ENCODE results near the gene SNX8. TPM values are rescaled to one million over a fixed set of nuclear protein-coding genes. Genes with fewer than 3 reads are reported as not detected.
A peak's percentile ranks its signal among the peaks of the same experiment; 100 is the strongest.
"Not testable (repeated sequence)": the region's sequence is repeated elsewhere in the genome, so short reads cannot be mapped to it uniquely, and the experiment has no call there.

The SNX8 gene
- total RNA-seq, 2 experiments from 2014 or later: 37.1 to 42.4 TPM

- H3K27ac Mint-ChIP-seq: peak within 1 kb of the TSS; percentile 99
- H3K4me1 Mint-ChIP-seq: peaks cover 37% of the 10 kb centered on the region
- peak; percentile 90 for ATAC-seq
These were observed 40.1 kb upstream of the SNX8 start, which contains the start of gene EIF3B for GRCh38 chr7:2354186-2354938. EIF3B (plus strand) TSS chr7:2354827; CDS start chr7:2354922, 95 bp downstream.

GRCh38 chr7:2353936-2354185 lies 39.6 kb upstream of the SNX8 start:
- intact Hi-C loops (cut with DNase I, micrococcal nuclease): loop anchor here (1.0 to 5.0 kb wide), 17 partner anchors 39 to 1194 kb away; partner anchors contain the start of genes BRAT1 (in 2 of the 2), CHST12 (in 2 of the 2), SNX8 (in 2 of the 2) and INTS1 (in 1 of the 2)
- no peaks in the 10 kb centered on the region for H3K9me3 Mint-ChIP-seq (ENCODE audit: low read depth)
- peak; percentile 71 for ATAC-seq
- H3K4me1 Mint-ChIP-seq: peaks cover 32% of the 10 kb centered on the region
- POLR2A ChIA-PET: interaction anchor here (0.6 to 1.5 kb wide), 7 partner anchors 11 to 535 kb away, joined by 3 read pairs; partner anchors contain the start of genes MRM2 and NUDT1
- peaks cover 27% of the 10 kb centered on the region for H3K36me3 Mint-ChIP-seq (ENCODE audit: low read depth)
- peak overlapping the region; percentile 99 for H3K27ac Mint-ChIP-seq
- peak overlapping the region; percentile 86 for H3K4me3 Mint-ChIP-seq
- no peaks in the 10 kb centered on the region for H3K27me3 Mint-ChIP-seq
- CTCF ChIA-PET: interaction anchor here (0.6 to 1.5 kb wide), 6 partner anchors 11 to 782 kb away, joined by 3 to 7 read pairs (median 3); no protein-coding TSS in a partner anchor
- DNase-seq: peak; percentile 95

More at GRCh38 chr7:2354186-2354938, 40.1 kb upstream of the SNX8 start, which contains the start of gene EIF3B:
- Mint-ChIP-seq H3K4me3 (peak within 1 kb of the TSS; percentile 86), H3K36me3 (ENCODE audit: low read depth) (peaks cover 31% of the 10 kb centered on the region), H3K27me3 (no peaks in the 10 kb centered on the region), H3K9me3 (ENCODE audit: low read depth) (no peaks in the 10 kb centered on the region)
- ChIA-PET CTCF (interaction anchor here (0.6 to 1.5 kb wide), 6 partner anchors 10 to 782 kb away, joined by 3 to 7 read pairs (median 3); no protein-coding TSS in a partner anchor), POLR2A (interaction anchor here (0.6 to 1.5 kb wide), 7 partner anchors 11 to 536 kb away, joined by 3 read pairs; partner anchors contain the start of genes MRM2 and NUDT1)
- DNase-seq: peak; percentile 94
- intact Hi-C loops (cut with DNase I, micrococcal nuclease): loop anchor here (1.0 to 5.0 kb wide), 17 partner anchors 40 to 1194 kb away; partner anchors contain the start of genes BRAT1 (in 2 of the 2), CHST12 (in 2 of the 2), SNX8 (in 2 of the 2) and INTS1 (in 1 of the 2)

GRCh38 chr7:2353113-2353935 lies 39.1 kb upstream of the SNX8 start:
- peak overlapping the region; percentile 86 for H3K4me3 Mint-ChIP-seq
- intact Hi-C loops (cut with DNase I, micrococcal nuclease): loop anchor here (5.0 kb wide), 5 partner anchors 106 to 686 kb away; partner anchors contain the start of genes BRAT1 (in 1 of the 2) and IQCE (in 1 of the 2)
- CTCF ChIA-PET: interaction anchor here (0.6 to 1.5 kb wide), 6 partner anchors 11 to 797 kb away, joined by 3 to 7 read pairs (median 3); no protein-coding TSS in a partner anchor
- H3K9me3 Mint-ChIP-seq (ENCODE audit: low read depth): no peaks in the 10 kb centered on the region
- H3K27ac Mint-ChIP-seq: peak overlapping the region; percentile 99
- H3K27me3 Mint-ChIP-seq: no peaks in the 10 kb centered on the region
- peaks cover 26% of the 10 kb centered on the region for H3K36me3 Mint-ChIP-seq (ENCODE audit: low read depth)
- DNase-seq (no peak), ATAC-seq (peak; percentile 1)
- H3K4me1 Mint-ChIP-seq: peaks cover 29% of the 10 kb centered on the region
- POLR2A ChIA-PET: interaction anchor here (0.6 to 1.5 kb wide), 5 partner anchors 12 to 284 kb away, joined by 3 read pairs; partner anchors contain the start of genes MRM2 and NUDT1

- ChIA-PET CTCF (no interaction called here), POLR2A (no interaction called here)
- intact Hi-C loops (cut with DNase I, micrococcal nuclease): loop anchor here (5.0 kb wide), 5 partner anchors 104 to 684 kb away; partner anchors contain the start of genes BRAT1 (in 1 of the 2) and IQCE (in 1 of the 2)
- Mint-ChIP-seq H3K9me3 (ENCODE audit: low read depth) (no peaks in the 10 kb centered on the region), H3K27me3 (no peaks in the 10 kb centered on the region), H3K4me3 (no peak overlapping the region), H3K4me1 (peaks cover 13% of the 10 kb centered on the region), H3K27ac (no peak overlapping the region), H3K36me3 (ENCODE audit: low read depth) (peaks cover 12% of the 10 kb centered on the region)
- no peak for DNase-seq
- ATAC-seq: no peak
These were observed 36.6 kb upstream of the SNX8 start for GRCh38 chr7:2350861-2351260.

GRCh38 chr7:2350055-2350454 lies 35.8 kb upstream of the SNX8 start:
- ChIA-PET POLR2A (interaction anchor here (0.6 kb wide), 1 partner anchor 1380 kb away, joined by 7 read pairs; no protein-coding TSS in a partner anchor), CTCF (no interaction called here)
- Mint-ChIP-seq H3K4me3 (no peak overlapping the region), H3K27me3 (no peaks in the 10 kb centered on the region), H3K36me3 (ENCODE audit: low read depth) (peaks cover 10% of the 10 kb centered on the region), H3K4me1 (peaks cover 10% of the 10 kb centered on the region), H3K9me3 (ENCODE audit: low read depth) (no peaks in the 10 kb centered on the region), H3K27ac (no peak overlapping the region)
- no peak for ATAC-seq
- no peak for DNase-seq
- intact Hi-C loops (cut with DNase I, micrococcal nuclease): loop anchor here (5.0 kb wide), 5 partner anchors 103 to 683 kb away; partner anchors contain the start of genes BRAT1 (in 1 of the 2) and IQCE (in 1 of the 2)

GRCh38 chr7:2347351-2348063 lies 33.3 kb upstream of the SNX8 start:
- POLR2A ChIA-PET; H3K27me3 Mint-ChIP-seq; DNase-seq; H3K4me3 Mint-ChIP-seq; H3K27ac Mint-ChIP-seq; H3K4me1 Mint-ChIP-seq; H3K36me3 Mint-ChIP-seq (ENCODE audit: low read depth); H3K9me3 Mint-ChIP-seq (ENCODE audit: low read depth): not testable (repeated sequence)
- intact Hi-C loops (cut with DNase I, micrococcal nuclease): loop anchor here (1.0 to 10.0 kb wide), 2 partner anchors 683 to 768 kb away; no protein-coding TSS in a partner anchor
- CTCF ChIA-PET: interaction anchor here (0.7 to 1.5 kb wide), 13 partner anchors 10 to 559 kb away, joined by 3 to 9 read pairs (median 3); no protein-coding TSS in a partner anchor
- peak; percentile 16 for ATAC-seq

- ChIA-PET POLR2A (no interaction called here), CTCF (interaction anchor here (0.9 kb wide), 1 partner anchor 373 kb away, joined by 3 read pairs; no protein-coding TSS in a partner anchor)
- no peak for ATAC-seq
- Mint-ChIP-seq H3K4me3 (no peak overlapping the region), H3K4me1 (no peaks in the 10 kb centered on the region), H3K9me3 (ENCODE audit: low read depth) (no peaks in the 10 kb centered on the region), H3K27ac (no peak overlapping the region), H3K36me3 (ENCODE audit: low read depth) (peaks cover 3% of the 10 kb centered on the region), H3K27me3 (no peaks in the 10 kb centered on the region)
- DNase-seq: no peak
- intact Hi-C loops (cut with DNase I, micrococcal nuclease): no loop called here
These were observed 22.5 kb upstream of the SNX8 start for GRCh38 chr7:2336626-2337299.

- H3K4me1 Mint-ChIP-seq; ATAC-seq; intact Hi-C loops (cut with DNase I, micrococcal nuclease); H3K9me3 Mint-ChIP-seq (ENCODE audit: low read depth); H3K4me3 Mint-ChIP-seq; POLR2A ChIA-PET; H3K27ac Mint-ChIP-seq; H3K36me3 Mint-ChIP-seq (ENCODE audit: low read depth); DNase-seq; CTCF ChIA-PET; H3K27me3 Mint-ChIP-seq: not testable (repeated sequence)
These were observed 18.5 kb upstream of the SNX8 start for GRCh38 chr7:2332606-2333231.

GRCh38 chr7:2331707-2332106 lies 17.5 kb upstream of the SNX8 start:
- ChIA-PET CTCF (no interaction called here), POLR2A (interaction anchor here (0.6 kb wide), 1 partner anchor 1148 kb away, joined by 4 read pairs; no protein-coding TSS in a partner anchor)
- Mint-ChIP-seq H3K36me3 (ENCODE audit: low read depth) (peaks cover 3% of the 10 kb centered on the region), H3K4me3 (no peak overlapping the region), H3K4me1 (no peaks in the 10 kb centered on the region), H3K27ac (no peak overlapping the region), H3K9me3 (ENCODE audit: low read depth) (no peaks in the 10 kb centered on the region), H3K27me3 (no peaks in the 10 kb centered on the region)
- intact Hi-C loops (cut with DNase I, micrococcal nuclease): no loop called here
- ATAC-seq: no peak
- no peak for DNase-seq

GRCh38 chr7:2330493-2330892 lies 16.3 kb upstream of the SNX8 start:
- Mint-ChIP-seq H3K27ac (no peak overlapping the region), H3K36me3 (ENCODE audit: low read depth) (peaks cover 3% of the 10 kb centered on the region), H3K4me3 (no peak overlapping the region), H3K27me3 (no peaks in the 10 kb centered on the region), H3K9me3 (ENCODE audit: low read depth) (no peaks in the 10 kb centered on the region), H3K4me1 (no peaks in the 10 kb centered on the region)
- intact Hi-C loops (cut with DNase I, micrococcal nuclease): no loop called here
- no peak for DNase-seq
- no peak for ATAC-seq
- CTCF ChIA-PET: no interaction called here
- POLR2A ChIA-PET: interaction anchor here (0.6 kb wide), 1 partner anchor 9 kb away, joined by 4 read pairs; no protein-coding TSS in a partner anchor
